GM23338 (cell line): ENCODE data around the gene MTRF1. TPM values are rescaled to one million over a fixed set of nuclear protein-coding genes. Genes with fewer than 3 reads are reported as not detected.

Experiments
- ATAC-seq: fragments of 200-7000 bp; cut with Tn5 transposase; 3 replicates; pipeline ENCODE4 v1.9.1; 2020
- DNase-seq: peaks from one replicate; pipeline ENCODE4 v3.0.0-alpha.2; 2015; ENCODE audit warnings: low spot score
- H2AFZ ChIP-seq: fragments of 200-600 bp; sonication (generic); 2 replicates; pipeline ENCODE4 v1.8.0; 2016; ENCODE audit warnings: antibody characterized with exemption, mild to moderate bottlenecking, moderate library complexity
- H3F3A ChIP-seq: fragments of 200-600 bp; sonication (generic); replicated peaks from 2 replicates; pipeline ENCODE4 v1.8.0; 2017; ENCODE audit warnings: antibody characterized with exemption, mixed run types, low read depth
- H3K27ac ChIP-seq: fragments of 200-600 bp; sonication (generic); 2 replicates; pipeline ENCODE4 v1.6.1; 2016; ENCODE audit warnings: low read depth
- H3K27me3 ChIP-seq: fragments of 200-600 bp; sonication (generic); 2 replicates; pipeline ENCODE4 v1.8.0; 2016; ENCODE audit warnings: mild to moderate bottlenecking, mixed run types, moderate library complexity; ENCODE audit not compliant: insufficient read depth
- H3K36me3 ChIP-seq: fragments of 200-600 bp; sonication (generic); 2 replicates; pipeline ENCODE4 v1.8.0; 2016; ENCODE audit warnings: mild to moderate bottlenecking; ENCODE audit not compliant: insufficient read depth
- H3K4me1 ChIP-seq: fragments of 200-600 bp; sonication (generic); 2 replicates; pipeline ENCODE4 v1.8.0; 2016; ENCODE audit warnings: mild to moderate bottlenecking, moderate library complexity; ENCODE audit not compliant: insufficient read depth
- H3K4me2 ChIP-seq: fragments of 200-600 bp; sonication (generic); 2 replicates; pipeline ENCODE4 v1.7.1; 2017; ENCODE audit warnings: mixed run types
- H3K4me3 ChIP-seq: fragments of 200-600 bp; sonication (generic); 2 replicates; pipeline ENCODE4 v1.6.1; 2016; ENCODE audit warnings: mixed run types
- H3K79me2 ChIP-seq: fragments of 200-600 bp; sonication (generic); replicated peaks from 2 replicates; pipeline ENCODE4 v1.8.0; 2017; ENCODE audit warnings: mild to moderate bottlenecking; ENCODE audit not compliant: insufficient read depth
- H3K9me2 ChIP-seq: fragments of 200-600 bp; sonication (generic); 2 replicates; pipeline ENCODE4 v1.8.0; 2017; ENCODE audit not compliant: insufficient read depth
- H4K20me1 ChIP-seq: fragments of 200-600 bp; sonication (generic); replicated peaks from 2 replicates; pipeline ENCODE4 v1.8.0; 2017; ENCODE audit warnings: mild to moderate bottlenecking; ENCODE audit not compliant: insufficient read depth
- H3K27ac Mint-ChIP-seq: 2 replicates; pipeline ENCODE4 v1.8.0; 2020; ENCODE audit warnings: inconsistent platforms, mild to moderate bottlenecking, moderate library complexity, mixed read lengths
- H3K27me3 Mint-ChIP-seq: 3 replicates; pipeline ENCODE4 v1.8.0; 2022; ENCODE audit warnings: low read depth, mild to moderate bottlenecking, moderate library complexity, mixed read lengths, inconsistent platforms; ENCODE audit not compliant: insufficient read depth, poor library complexity
- H3K36me3 Mint-ChIP-seq: 3 replicates; pipeline ENCODE4 v1.8.0; 2021; ENCODE audit warnings: low read depth, mild to moderate bottlenecking, inconsistent platforms, moderate library complexity, mixed read lengths
- H3K4me1 Mint-ChIP-seq: 3 replicates; pipeline ENCODE4 v1.8.0; 2020; ENCODE audit warnings: mild to moderate bottlenecking, inconsistent platforms, mixed read lengths
- H3K4me3 Mint-ChIP-seq: 3 replicates; pipeline ENCODE4 v1.8.0; 2021; ENCODE audit warnings: moderate library complexity, mild to moderate bottlenecking, inconsistent platforms, mixed read lengths
- H3K9me3 Mint-ChIP-seq: 3 replicates; pipeline ENCODE4 v1.8.0; 2020; ENCODE audit warnings: moderate library complexity, mild to moderate bottlenecking, inconsistent platforms, mixed read lengths
- CREB1 ChIP-seq: fragments of 250-450 bp; sonication (Bioruptor Pico); IDR thresholded peaks from 2 replicates; pipeline ENCODE4 v1.5.0; 2020; ENCODE audit warnings: low read depth, mild to moderate bottlenecking, moderate library complexity
- CTCF ChIP-seq, 2 experiments: fragments of 200-600 bp in 1 of 2; sonication (generic) in 1 of 2; conservative IDR thresholded peaks; 2 replicates each; pipeline versions ENCODE4 v1.5.1 to v1.6.1; 2016 to 2017; ENCODE audit warnings: antibody characterized with exemption in 2 of 2, low read depth in 2 of 2, mild to moderate bottlenecking in 2 of 2, moderate library complexity in 1 of 2
- ETS1 ChIP-seq: IDR thresholded peaks from 2 replicates; pipeline ENCODE4 v1.6.1; 2016; ENCODE audit warnings: antibody characterized with exemption
- EZH2 ChIP-seq: fragments of 200-600 bp; sonication (generic); IDR thresholded peaks from one replicate; pipeline ENCODE4 v1.8.0; 2017; ENCODE audit warnings: antibody characterized with exemption, mild to moderate bottlenecking, low read depth; ENCODE audit not compliant: unreplicated experiment
- EZH2phosphoT487 ChIP-seq: fragments of 200-600 bp; sonication (generic); IDR thresholded peaks from one replicate; pipeline ENCODE4 v1.8.1; 2018; ENCODE audit warnings: antibody characterized with exemption; ENCODE audit not compliant: unreplicated experiment
- JUNB ChIP-seq: IDR thresholded peaks from one replicate; pipeline ENCODE4 v1.6.1; 2016; ENCODE audit warnings: antibody characterized with exemption; ENCODE audit not compliant: unreplicated experiment
- NANOG ChIP-seq: IDR thresholded peaks from 2 replicates; pipeline ENCODE4 v1.6.1; 2016; ENCODE audit warnings: antibody characterized with exemption, borderline replicate concordance
- POLR2AphosphoS5 ChIP-seq: IDR thresholded peaks from 2 replicates; pipeline ENCODE4 v1.6.1; 2016; ENCODE audit warnings: antibody characterized with exemption, low read depth
- REST ChIP-seq: IDR thresholded peaks from one replicate; pipeline ENCODE4 v1.6.1; 2018; ENCODE audit warnings: antibody characterized with exemption; ENCODE audit not compliant: unreplicated experiment
- STAT1 ChIP-seq: IDR thresholded peaks from one replicate; pipeline ENCODE4 v1.6.1; 2016; ENCODE audit warnings: antibody characterized with exemption; ENCODE audit not compliant: unreplicated experiment
- ZNF114 ChIP-seq: fragments of 250-450 bp; sonication (Bioruptor Pico); IDR thresholded peaks from 2 replicates; pipeline ENCODE4 v1.5.0; 2020; ENCODE audit warnings: mild to moderate bottlenecking, moderate library complexity
- ZNF331 ChIP-seq: fragments of 250-450 bp; sonication (Bioruptor Pico); IDR thresholded peaks from 2 replicates; pipeline ENCODE4 v1.5.0; 2020; ENCODE audit warnings: low read depth, mild to moderate bottlenecking, moderate library complexity
- ZNF462 ChIP-seq: fragments of 250-450 bp; sonication (Bioruptor Pico); IDR thresholded peaks from 2 replicates; pipeline ENCODE4 v1.5.0; 2020; ENCODE audit warnings: mild to moderate bottlenecking, moderate library complexity
- polyA plus RNA-seq: library from polyadenylated mRNA; unstranded; fragments of >200 nt; fragmentation: Nextera tagmentation; extraction: Ambion mirVana; gene quantifications from 2 replicates; pipeline ENCODE4 v1.2.1, GENCODE V29; 2016
- total RNA-seq: library from RNA; depleted of rRNA; stranded (reverse); fragments of >200 nt; shearing (Covaris generic); gene quantifications from 2 replicates; pipeline ENCODE4 v1.2.3, GENCODE V29; 2014

The MTRF1 gene
- total and polyA plus RNA-seq, 2 experiments from 2014 or later: 18.4 to 22.6 TPM

- Histone ChIP-seq H3F3A (no peaks in the 10 kb centered on the region), H3K4me3 (no peak overlapping the region), H3K4me1 (peaks cover 18% of the 10 kb centered on the region), H3K27me3 (no peaks in the 10 kb centered on the region), H3K79me2 (no peaks in the 10 kb centered on the region), H3K4me2 (peak overlapping the region; percentile 8; the same call in 1 of the 2 replicates), H4K20me1 (no peaks in the 10 kb centered on the region), H3K9me2 (peaks cover 2% of the 10 kb centered on the region), H2AFZ (no peak overlapping the region), H3K27ac (no peak overlapping the region), H3K36me3 (no peaks in the 10 kb centered on the region)
- H3K27ac Mint-ChIP-seq: no peak overlapping the region
- H3K36me3 Mint-ChIP-seq: peaks cover 3% of the 10 kb centered on the region; the same call in 1 of the 3 replicates
- peaks cover 5% of the 10 kb centered on the region for H3K27me3 Mint-ChIP-seq
- peaks cover 6% of the 10 kb centered on the region; the same call in 2 of the 3 replicates for H3K9me3 Mint-ChIP-seq
- peaks cover 17% of the 10 kb centered on the region for H3K4me1 Mint-ChIP-seq
- TF ChIP-seq EZH2: no peak
- no peak for TF ChIP-seq ZNF331 (CRISPR knock-in tag)
- TF ChIP-seq ZNF114 (CRISPR knock-in tag): no peak
- no peak for TF ChIP-seq STAT1
- no peak for TF ChIP-seq REST
- no peak for TF ChIP-seq ETS1
- no peak for TF ChIP-seq POLR2AphosphoS5
- no peak for TF ChIP-seq EZH2phosphoT487
- no peak for TF ChIP-seq JUNB
- no peak for TF ChIP-seq CREB1 (CRISPR knock-in tag)
- no peak for TF ChIP-seq CTCF (conservative IDR thresholded peaks at IDR 0.05; ENCODE audit: low read depth in 2 of 2)
- TF ChIP-seq ZNF462 (CRISPR knock-in tag): no peak
- no peak for TF ChIP-seq NANOG
- ATAC-seq: no peak
- H3K4me3 Mint-ChIP-seq: no peak overlapping the region
- no peak for DNase-seq
These were observed 23.0 kb upstream of the MTRF1 start for GRCh38 chr13:41286370-41286769.
